Endodermal cell (in vitro differentiated cells): ENCODE measurements around the gene ARHGAP22. TPM values are rescaled to one million over a fixed set of nuclear protein-coding genes. Genes with fewer than 3 reads are reported as not detected.
A peak's percentile ranks its signal among the peaks of the same experiment; 100 is the strongest.

Experiments used
- DNase-seq: peaks from one replicate; pipeline ENCODE4 v3.0.0-alpha.2; 2017
- H3K27ac ChIP-seq: 2 replicates; pipeline ENCODE4 v1.5.1; 2013; ENCODE audit warnings: mild to moderate bottlenecking, low read depth, low read length, moderate library complexity
- H3K27me3 ChIP-seq: 2 replicates; pipeline ENCODE4 v1.6.1; 2013; ENCODE audit warnings: mild to moderate bottlenecking, low read length, moderate library complexity; ENCODE audit not compliant: insufficient read depth, control insufficient read depth, poor library complexity, severe bottlenecking
- H3K36me3 ChIP-seq: 2 replicates; pipeline ENCODE4 v1.7.0; 2013; ENCODE audit warnings: mild to moderate bottlenecking, low read length, moderate library complexity; ENCODE audit not compliant: control insufficient read depth, insufficient read depth
- H3K4me1 ChIP-seq: one replicate; pipeline ENCODE4 v1.7.0; 2013; ENCODE audit warnings: low read length; ENCODE audit not compliant: control insufficient read depth, insufficient read depth
- H3K4me3 ChIP-seq: 2 replicates; pipeline ENCODE4 v1.5.1; 2013; ENCODE audit warnings: mild to moderate bottlenecking, low read length, moderate library complexity
- H3K9ac ChIP-seq: 2 replicates; pipeline ENCODE4 v1.6.1; 2013; ENCODE audit warnings: mild to moderate bottlenecking, low read length, moderate library complexity; ENCODE audit not compliant: poor library complexity, severe bottlenecking; ENCODE audit errors: extremely low read depth
- H3K9me3 ChIP-seq: 2 replicates; pipeline ENCODE4 v1.6.1; 2013; ENCODE audit warnings: mild to moderate bottlenecking, low read length, moderate library complexity; ENCODE audit not compliant: control insufficient read depth
- H3K27ac Mint-ChIP-seq: 2 replicates; pipeline ENCODE4 v1.8.0; 2020; ENCODE audit warnings: mixed read lengths
- H3K27me3 Mint-ChIP-seq: 2 replicates; pipeline ENCODE4 v1.8.0; 2021; ENCODE audit warnings: mild to moderate bottlenecking, mixed read lengths; ENCODE audit not compliant: insufficient read depth
- H3K36me3 Mint-ChIP-seq: 2 replicates; pipeline ENCODE4 v1.8.0; 2020; ENCODE audit warnings: low read depth, mixed read lengths
- H3K4me1 Mint-ChIP-seq: 2 replicates; pipeline ENCODE4 v1.8.0; 2020; ENCODE audit warnings: mixed read lengths
- H3K4me3 Mint-ChIP-seq: 2 replicates; pipeline ENCODE4 v1.8.0; 2020; ENCODE audit warnings: mild to moderate bottlenecking, moderate library complexity, mixed read lengths
- H3K9me3 Mint-ChIP-seq: 2 replicates; pipeline ENCODE4 v1.8.0; 2020; ENCODE audit warnings: mild to moderate bottlenecking, mixed read lengths
- WGBS, 2 experiments: methylation state at CpG; one replicate each; pipeline versions ENCODE4 v1.1.5 to v1.1.7; 2013; ENCODE audit warnings: missing lambda C conversion rate in 2 of 2, mixed read lengths in 1 of 2; ENCODE audit not compliant: insufficient coverage in 1 of 2, insufficient read length in 1 of 2; 5-methylcytosine and 5-hydroxymethylcytosine counted together
- total RNA-seq, 2 donors: library from RNA; stranded (reverse); fragmentation: NEBNext Ultra II Directional in 1 of 2; extraction: Animal tissue kit (Norgen Biotek cat#: 25700) in 1 of 2; gene quantifications; 2 replicates in 1 of 2; 3 replicates in 1 of 2; pipeline ENCODE4 v1.2.1, GENCODE V29; 2021
- TF ChIP-seq, protein P1 (sequence below): fragments of 200-600 bp; sonication (generic); conservative IDR thresholded peaks from 2 replicates; pipeline ENCODE4 v1.5.0; 2021; ENCODE audit warnings: antibody characterized with exemption, mild to moderate bottlenecking

ARHGAP22 gene
- total RNA-seq, 2 donors from 2014 or later = 10.3 to 14.1 TPM

DNA sequence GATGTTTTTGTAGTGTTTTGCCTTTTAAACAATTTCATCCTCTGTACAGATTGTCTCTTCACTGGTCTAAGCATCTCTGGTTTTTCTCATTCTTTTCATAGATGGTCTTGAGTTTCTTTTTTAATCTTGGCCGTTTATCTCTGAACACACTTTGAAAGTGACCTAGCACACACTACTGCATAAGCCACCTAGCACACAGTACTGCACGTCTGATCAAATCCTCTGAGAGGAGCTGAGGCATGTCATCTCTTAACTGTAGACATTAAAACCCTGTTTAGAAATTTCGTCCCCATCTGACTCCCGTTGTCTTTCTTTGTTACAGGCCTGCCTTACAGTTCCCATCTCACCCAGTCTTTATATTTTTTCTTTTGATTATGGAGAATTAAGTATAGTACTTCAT lies 198.2 kb downstream of the ARHGAP22 start:
- H3K9me3 ChIP-seq = peaks cover 14% of the 10 kb centered on the region
- H3K27me3 Mint-ChIP-seq = no peaks in the 10 kb centered on the region
- H3K36me3 ChIP-seq = peaks cover 26% of the 10 kb centered on the region
- DNase-seq = no peak
- no peak overlapping the region for H3K4me3 ChIP-seq
- WGBS, 2 experiments = 90 to 100% methylated on average over 1 to 4 of the region's 4 CpGs
- H3K4me3 Mint-ChIP-seq = no peak overlapping the region
- no peak overlapping the region for H3K27ac ChIP-seq
- H3K27me3 ChIP-seq = no peaks in the 10 kb centered on the region
- no peak overlapping the region for H3K27ac Mint-ChIP-seq
- TF ChIP-seq, protein P1, sequence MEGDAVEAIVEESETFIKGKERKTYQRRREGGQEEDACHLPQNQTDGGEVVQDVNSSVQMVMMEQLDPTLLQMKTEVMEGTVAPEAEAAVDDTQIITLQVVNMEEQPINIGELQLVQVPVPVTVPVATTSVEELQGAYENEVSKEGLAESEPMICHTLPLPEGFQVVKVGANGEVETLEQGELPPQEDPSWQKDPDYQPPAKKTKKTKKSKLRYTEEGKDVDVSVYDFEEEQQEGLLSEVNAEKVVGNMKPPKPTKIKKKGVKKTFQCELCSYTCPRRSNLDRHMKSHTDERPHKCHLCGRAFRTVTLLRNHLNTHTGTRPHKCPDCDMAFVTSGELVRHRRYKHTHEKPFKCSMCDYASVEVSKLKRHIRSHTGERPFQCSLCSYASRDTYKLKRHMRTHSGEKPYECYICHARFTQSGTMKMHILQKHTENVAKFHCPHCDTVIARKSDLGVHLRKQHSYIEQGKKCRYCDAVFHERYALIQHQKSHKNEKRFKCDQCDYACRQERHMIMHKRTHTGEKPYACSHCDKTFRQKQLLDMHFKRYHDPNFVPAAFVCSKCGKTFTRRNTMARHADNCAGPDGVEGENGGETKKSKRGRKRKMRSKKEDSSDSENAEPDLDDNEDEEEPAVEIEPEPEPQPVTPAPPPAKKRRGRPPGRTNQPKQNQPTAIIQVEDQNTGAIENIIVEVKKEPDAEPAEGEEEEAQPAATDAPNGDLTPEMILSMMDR = no peak
- peaks cover 1% of the 10 kb centered on the region for H3K4me1 ChIP-seq
- H3K4me1 Mint-ChIP-seq = peaks cover 7% of the 10 kb centered on the region
- H3K9ac ChIP-seq = no peak overlapping the region
- peaks cover 26% of the 10 kb centered on the region for H3K36me3 Mint-ChIP-seq
- H3K9me3 Mint-ChIP-seq = peaks cover 2% of the 10 kb centered on the region

DNA sequence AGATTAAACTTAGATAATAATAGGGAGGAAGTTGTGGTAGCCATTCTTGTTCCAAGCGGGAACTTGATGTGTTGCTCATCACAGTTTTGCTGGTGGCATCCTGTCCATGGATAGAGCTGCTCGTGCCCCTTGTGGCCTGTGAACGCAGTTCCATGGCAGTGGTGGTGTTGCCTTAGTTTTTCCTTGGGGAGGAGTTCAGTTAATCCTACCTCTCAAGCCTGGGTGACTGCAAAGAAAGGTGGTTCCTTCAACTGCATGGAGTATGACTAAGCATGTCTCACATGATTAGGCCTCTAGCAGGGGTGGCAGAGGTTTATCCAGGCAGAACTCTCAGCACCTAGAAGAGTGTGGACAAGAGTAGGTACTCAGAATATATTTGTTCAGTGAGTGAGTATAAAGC lies 198.7 kb downstream of the ARHGAP22 start:
- H3K4me1 ChIP-seq = peaks cover 5% of the 10 kb centered on the region
- H3K4me3 Mint-ChIP-seq = no peak overlapping the region
- no peak overlapping the region for H3K9ac ChIP-seq
- H3K4me3 ChIP-seq = no peak overlapping the region
- no peak overlapping the region for H3K27ac ChIP-seq
- H3K36me3 Mint-ChIP-seq = peaks cover 22% of the 10 kb centered on the region
- no peaks in the 10 kb centered on the region for H3K27me3 Mint-ChIP-seq
- TF ChIP-seq, protein P1 = peak; percentile 52
- H3K9me3 ChIP-seq = peaks cover 10% of the 10 kb centered on the region
- DNase-seq = peak; percentile 57
- H3K27me3 ChIP-seq = no peaks in the 10 kb centered on the region
- peaks cover 12% of the 10 kb centered on the region for H3K4me1 Mint-ChIP-seq
- H3K27ac Mint-ChIP-seq = no peak overlapping the region
- no peaks in the 10 kb centered on the region for H3K9me3 Mint-ChIP-seq
- H3K36me3 ChIP-seq = peaks cover 22% of the 10 kb centered on the region
- 77 to 80% methylated on average over 1 to 3 of the region's 3 CpGs for WGBS, 2 experiments

DNA sequence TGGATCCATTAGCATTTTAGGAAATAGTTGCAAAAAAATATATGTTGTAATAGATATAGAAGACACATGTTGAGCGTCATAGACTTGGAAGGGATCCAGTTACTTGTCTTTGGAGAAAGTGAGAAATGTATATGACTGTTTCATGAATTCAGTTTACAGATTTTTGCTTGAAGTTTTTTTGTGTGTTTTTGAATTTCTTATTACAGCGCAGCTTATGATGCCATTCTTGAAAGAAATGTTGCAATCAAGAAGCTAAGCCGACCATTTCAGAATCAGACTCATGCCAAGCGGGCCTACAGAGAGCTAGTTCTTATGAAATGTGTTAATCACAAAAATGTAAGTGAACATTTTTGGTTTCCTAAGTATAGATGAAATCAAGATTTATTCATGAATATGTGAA lies 200.2 kb downstream of the ARHGAP22 start:
- H3K9me3 ChIP-seq = no peaks in the 10 kb centered on the region
- no peak overlapping the region for H3K9ac ChIP-seq
- Mint-ChIP-seq H3K36me3 (peaks cover 7% of the 10 kb centered on the region), H3K4me1 (peaks cover 27% of the 10 kb centered on the region), H3K27ac (no peak overlapping the region), H3K4me3 (no peak overlapping the region), H3K27me3 (no peaks in the 10 kb centered on the region), H3K9me3 (no peaks in the 10 kb centered on the region)
- WGBS, 2 experiments = 98% methylated on average over 2 to 4 of the region's 4 CpGs
- DNase-seq = no peak
- H3K27ac ChIP-seq = no peak overlapping the region
- peaks cover 14% of the 10 kb centered on the region for H3K4me1 ChIP-seq
- H3K4me3 ChIP-seq = no peak overlapping the region
- TF ChIP-seq, protein P1 = no peak
- H3K27me3 ChIP-seq = no peaks in the 10 kb centered on the region
- peaks cover 7% of the 10 kb centered on the region for H3K36me3 ChIP-seq
